ENCODE measurements around the gene CARMIL1. TPM values are rescaled to one million over a fixed set of nuclear protein-coding genes. Genes with fewer than 3 reads are reported as not detected.

Gene CARMIL1
- total and polyA plus RNA-seq, 2 of the 8 experiments (the other 6 are each of a cell fraction or from before 2014, with no cell fraction given): 20.3 to 40.4 TPM

DNA sequence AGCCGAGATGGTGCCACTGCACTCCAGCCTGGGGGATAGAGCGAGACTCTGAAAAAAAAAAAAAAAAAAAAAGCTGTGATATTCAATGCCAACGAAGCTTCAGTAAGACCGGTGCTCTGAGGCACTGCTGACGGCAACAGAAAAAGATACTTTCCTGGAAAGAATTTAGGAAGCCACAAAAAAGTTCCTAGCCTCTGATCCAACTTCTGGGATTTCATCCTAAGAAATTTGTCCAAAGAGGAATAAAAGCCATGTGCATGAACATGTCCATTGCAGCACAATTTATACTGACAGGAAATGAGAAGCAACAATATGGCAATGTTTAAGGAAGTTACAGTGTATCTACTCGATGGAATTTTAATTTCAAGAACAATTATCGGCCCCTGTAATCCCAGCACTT, 24.5 kb upstream of the CARMIL1 start:
- Histone ChIP-seq H2BK15ac (ENCODE audit: low read length) (no peak overlapping the region), H4K8ac (ENCODE audit: extremely low read depth, insufficient read depth, low read length) (no peak overlapping the region; the same call in 1 of the 2 replicates), H3K79me1 (ENCODE audit: low read depth, low read length) (no peaks in the 10 kb centered on the region), H3K79me2 (ENCODE audit: control insufficient read depth in 1 of 2, insufficient read depth in 2 of 2, low read length in 2 of 2) (no peaks in the 10 kb centered on the region), H3K4ac (replicated peaks; ENCODE audit: insufficient read length, low read depth, low read length) (no peak overlapping the region), H2BK12ac (ENCODE audit: low read depth, low read length) (no peak overlapping the region), H3K18ac (ENCODE audit: extremely low read depth, low read length) (no peak overlapping the region), H2BK120ac (replicated peaks; ENCODE audit: low read depth, low read length) (no peak overlapping the region), H2BK20ac (ENCODE audit: low read length) (no peak overlapping the region), H2AFZ (ENCODE audit: low read length) (no peak overlapping the region), H3K23me2 (ENCODE audit: low read depth, low read length) (no peaks in the 10 kb centered on the region), H2AK5ac (ENCODE audit: low read depth, low read length) (no peak overlapping the region), H3K56ac (replicated peaks; ENCODE audit: insufficient read length, low read depth, low read length) (no peak overlapping the region), H3K4me1 (replicated peaks in 1 of 4; ENCODE audit: control insufficient read depth in 3 of 4, insufficient read depth in 4 of 4, low read length in 3 of 4) (no peaks in the 10 kb centered on the region), H3K14ac (ENCODE audit: insufficient read length) (no peak overlapping the region), H4K91ac (replicated peaks; ENCODE audit: insufficient read length, low read length) (no peak overlapping the region), H3K9me3 (ENCODE audit: insufficient read depth in 2 of 2, low read depth in 1 of 2, low read length in 1 of 2) (no peaks in the 10 kb centered on the region), H3K27ac (ENCODE audit: low read depth, low read length) (no peak overlapping the region), H3K4me3 (ENCODE audit: extremely low read depth in 1 of 4, insufficient read depth in 2 of 4, low read depth in 3 of 4, low read length in 4 of 4) (no peak overlapping the region), H4K5ac (ENCODE audit: insufficient read length, low read depth, low read length) (no peak overlapping the region), H4K20me1 (replicated peaks in 1 of 2; ENCODE audit: control insufficient read depth in 1 of 2, insufficient read depth in 2 of 2, low read length in 2 of 2) (no peaks in the 10 kb centered on the region), H3K27me3 (replicated peaks in 1 of 4; ENCODE audit: control insufficient read depth in 3 of 4, extremely low read depth in 1 of 4, insufficient read depth in 3 of 4, low read length in 3 of 4) (no peaks in the 10 kb centered on the region), H3K23ac (ENCODE audit: insufficient read length) (no peak overlapping the region), H3K36me3 (ENCODE audit: control insufficient read depth in 2 of 4, insufficient read depth in 4 of 4, low read length in 3 of 4) (no peaks in the 10 kb centered on the region), H3K4me2 (ENCODE audit: insufficient read depth in 1 of 2, low read depth in 2 of 2, low read length in 2 of 2) (no peak overlapping the region), H2BK5ac (ENCODE audit: low read depth, low read length) (no peak overlapping the region), H3K9ac (replicated peaks in 1 of 4; ENCODE audit: extremely low read depth in 1 of 4, low read depth in 3 of 4, low read length in 3 of 4) (no peak overlapping the region)
- no peak for TF ChIP-seq JUND (IDR thresholded peaks at IDR 0.05; ENCODE audit: low read length)
- no peak for TF ChIP-seq TBP (IDR thresholded peaks at IDR 0.05; ENCODE audit: low read depth, low read length)
- TF ChIP-seq RFX5 (IDR thresholded peaks at IDR 0.05; ENCODE audit: borderline replicate concordance, low read depth, low read length): no peak
- no peak for TF ChIP-seq TEAD4 (IDR thresholded peaks at IDR 0.05; ENCODE audit: low read depth, low read length)
- TF ChIP-seq KDM1A (IDR thresholded peaks at IDR 0.05; ENCODE audit: borderline replicate concordance, low read length): no peak
- no peak for TF ChIP-seq PHF8 (conservative IDR thresholded peaks at IDR 0.05; ENCODE audit: low read depth, low read length)
- WGBS, 2 experiments (ENCODE audit: extremely low coverage in 1 of 2, insufficient coverage in 1 of 2, insufficient read length in 1 of 2, insufficient replicate concordance in 2 of 2, low coverage in 1 of 2, low lambda C conversion rate in 2 of 2, missing lambda C conversion rate in 1 of 2): 93% methylated on average over 5 of the region's 7 CpGs; no CpG with 5 or more reads in 1 of the 2 experiments
- FAIRE-seq (no peak), DNase-seq (ENCODE audit: low read depth in 1 of 2, low spot score in 2 of 2) (no peak)
- POLR2A ChIA-PET (ENCODE audit: partially characterized antibody): no interaction called here
- CTCF ChIA-PET (ENCODE audit: partially characterized antibody): interaction anchor here (1.1 to 2.2 kb wide), 2 partner anchors 9 to 10 kb away, joined by 4 to 21 read pairs; no protein-coding TSS in a partner anchor

Measured in H1 (cell line).